Femur (tissue), 1 donor: Measurements from ENCODE around the gene MFNG.

Source experiments
- DNase-seq: peaks from one replicate; pipeline ENCODE4 v3.0.0-alpha.2; 2017

MFNG gene

DNA sequence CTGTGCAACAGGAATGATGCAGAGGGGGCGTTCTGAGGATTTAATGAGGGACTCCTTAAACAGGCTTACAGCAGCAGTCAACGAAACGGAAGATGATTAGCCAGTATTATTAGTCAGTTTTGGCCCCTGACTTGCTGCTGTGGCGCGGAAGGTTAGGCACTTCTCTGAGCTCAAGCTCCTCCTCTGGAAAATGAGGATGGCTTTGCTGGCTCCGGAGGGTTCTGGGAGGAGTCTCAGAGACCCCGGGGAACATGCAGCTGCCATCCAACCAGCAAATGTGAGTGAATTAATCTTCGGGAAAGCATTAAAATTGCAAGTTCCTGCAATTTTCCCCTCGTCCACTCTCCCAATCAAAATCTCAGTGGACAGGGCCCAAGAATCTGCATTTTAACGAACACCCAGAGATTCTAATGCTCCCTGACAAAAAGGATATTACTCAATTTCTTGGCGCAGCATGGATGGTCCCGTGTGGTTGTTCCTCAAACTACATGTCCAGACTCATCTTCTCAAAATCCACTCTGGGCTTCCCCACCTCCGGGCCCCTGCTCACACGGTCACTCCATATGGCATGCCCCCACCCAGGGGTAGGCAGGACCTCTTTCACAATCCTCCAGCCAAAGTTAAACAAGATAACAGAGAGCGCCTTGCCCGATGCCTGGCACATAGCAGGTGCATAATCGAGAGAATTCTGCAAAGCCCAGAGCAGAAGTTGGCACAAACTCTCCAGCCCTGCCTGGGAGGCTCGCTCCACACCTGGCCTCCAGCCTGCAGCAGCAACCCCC lies 65.3 kb downstream of the MFNG start:
- no peak for DNase-seq

DNA sequence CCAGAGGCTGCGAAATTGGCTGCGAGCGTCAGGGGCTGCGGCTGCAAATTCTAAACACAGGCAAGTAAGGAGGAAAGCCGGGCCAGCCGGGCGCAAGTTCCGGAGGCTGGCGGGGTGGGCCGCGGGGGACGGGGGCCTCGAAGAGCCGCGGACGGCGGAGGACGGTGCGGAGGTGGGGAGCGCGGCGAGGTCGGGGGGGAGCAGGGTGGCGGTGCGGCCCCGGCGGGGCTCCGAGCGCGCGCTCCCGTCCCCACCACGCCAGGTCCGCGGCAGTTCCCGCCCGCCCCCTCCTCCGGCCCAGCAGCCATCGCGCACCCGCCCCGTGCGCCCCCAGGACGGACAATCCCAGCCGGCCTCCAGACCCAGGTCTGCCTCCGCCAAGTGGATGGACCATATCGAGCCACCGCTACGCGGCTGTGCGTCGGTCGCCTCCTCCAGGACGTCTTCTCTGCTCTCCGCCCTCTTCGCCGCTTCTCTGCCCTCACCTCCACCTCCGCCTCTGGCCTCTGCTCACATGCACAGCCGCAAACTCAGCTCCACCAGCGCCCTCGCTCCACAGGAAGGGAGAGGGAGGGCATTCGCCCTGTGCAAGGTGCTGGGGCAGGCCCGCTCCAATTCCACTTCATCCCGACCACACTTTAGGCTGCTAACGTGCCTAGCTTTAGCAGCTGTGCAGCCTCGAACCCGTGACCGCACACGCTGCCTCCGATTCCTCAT lies 66.1 kb downstream of the MFNG start:
- no peak for DNase-seq

DNA sequence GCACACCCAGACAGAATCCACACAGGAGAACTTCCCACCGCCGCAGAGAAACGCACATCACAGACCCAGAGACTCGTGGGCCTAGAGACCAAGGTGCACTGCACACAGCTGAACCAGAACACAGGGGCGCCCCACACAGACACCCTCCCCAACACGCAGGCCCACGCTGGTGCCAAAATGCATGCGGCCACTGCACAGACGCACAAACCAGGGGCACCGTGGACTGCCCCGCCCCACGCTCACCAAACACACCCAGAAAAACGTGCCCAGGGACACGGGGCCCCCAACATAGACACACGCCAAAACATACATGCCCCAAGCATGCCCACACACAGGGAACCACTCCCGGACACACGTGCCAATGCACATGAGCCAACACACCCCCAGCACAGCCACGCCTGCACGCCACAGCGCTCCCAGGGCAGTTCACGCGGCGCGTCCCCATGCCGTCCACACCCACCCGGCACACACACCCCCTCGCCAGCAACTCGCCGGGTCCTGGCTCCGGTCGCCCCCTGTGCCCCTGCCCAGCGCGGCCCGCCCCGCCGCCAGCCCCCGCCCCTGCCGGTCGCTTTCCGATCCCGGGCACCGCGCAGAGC lies 66.7 kb downstream of the MFNG start:
- DNase-seq, result no peak
